Cardiac muscle cell (in vitro differentiated cells and primary cell): ENCODE measurements around the gene TNIP2. TPM values are rescaled to one million over a fixed set of nuclear protein-coding genes. Genes with fewer than 3 reads are reported as not detected.

Source experiments
- DNase-seq, 2 donors: peaks; one replicate each; pipeline versions ENCODE4 v3.0.0 to v3.0.0-alpha.2; 2010 to 2017; ENCODE audit warnings: low read depth in 1 of 2, low spot score in 1 of 2
- H3K27ac ChIP-seq: fragments of 200-600 bp; sonication (generic); 2 replicates; pipeline ENCODE4 v1.5.1; 2016
- H3K27me3 ChIP-seq: fragments of 200-600 bp; sonication (generic); 2 replicates; pipeline ENCODE4 v1.6.0; 2016; ENCODE audit warnings: control low read depth
- H3K36me3 ChIP-seq: fragments of 200-600 bp; sonication (generic); 2 replicates; pipeline ENCODE4 v1.5.1; 2016; ENCODE audit warnings: control low read depth
- H3K4me1 ChIP-seq: fragments of 200-600 bp; sonication (generic); 2 replicates; pipeline ENCODE4 v1.8.1; 2017; ENCODE audit warnings: low read depth, mild to moderate bottlenecking, mixed run types
- H3K4me3 ChIP-seq: fragments of 200-600 bp; sonication (generic); 2 replicates; pipeline ENCODE4 v1.5.1; 2016; ENCODE audit warnings: mild to moderate bottlenecking
- H3K9me3 ChIP-seq: fragments of 200-600 bp; sonication (generic); 2 replicates; pipeline ENCODE4 v1.5.1; 2017; ENCODE audit warnings: low read depth, mild to moderate bottlenecking, control low read depth
- polyA plus RNA-seq: library from polyadenylated mRNA; unstranded; fragments of >200 nt; fragmentation: Nextera tagmentation; extraction: Ambion mirVana; gene quantifications from 2 replicates; pipeline ENCODE4 v1.2.1, GENCODE V29; 2016
- total RNA-seq: library from RNA; depleted of rRNA; stranded (reverse); fragments of >200 nt; gene quantifications from 2 replicates; pipeline ENCODE4 v1.2.3, GENCODE V29; 2016
- TF ChIP-seq, protein P1 (sequence below): IDR thresholded peaks from 2 replicates; pipeline ENCODE4 v1.5.1; 2012; ENCODE audit warnings: low read depth, mild to moderate bottlenecking, low read length

The TNIP2 gene
- total and polyA plus RNA-seq, 2 experiments from 2014 or later = 32.7 to 58.5 TPM

DNA sequence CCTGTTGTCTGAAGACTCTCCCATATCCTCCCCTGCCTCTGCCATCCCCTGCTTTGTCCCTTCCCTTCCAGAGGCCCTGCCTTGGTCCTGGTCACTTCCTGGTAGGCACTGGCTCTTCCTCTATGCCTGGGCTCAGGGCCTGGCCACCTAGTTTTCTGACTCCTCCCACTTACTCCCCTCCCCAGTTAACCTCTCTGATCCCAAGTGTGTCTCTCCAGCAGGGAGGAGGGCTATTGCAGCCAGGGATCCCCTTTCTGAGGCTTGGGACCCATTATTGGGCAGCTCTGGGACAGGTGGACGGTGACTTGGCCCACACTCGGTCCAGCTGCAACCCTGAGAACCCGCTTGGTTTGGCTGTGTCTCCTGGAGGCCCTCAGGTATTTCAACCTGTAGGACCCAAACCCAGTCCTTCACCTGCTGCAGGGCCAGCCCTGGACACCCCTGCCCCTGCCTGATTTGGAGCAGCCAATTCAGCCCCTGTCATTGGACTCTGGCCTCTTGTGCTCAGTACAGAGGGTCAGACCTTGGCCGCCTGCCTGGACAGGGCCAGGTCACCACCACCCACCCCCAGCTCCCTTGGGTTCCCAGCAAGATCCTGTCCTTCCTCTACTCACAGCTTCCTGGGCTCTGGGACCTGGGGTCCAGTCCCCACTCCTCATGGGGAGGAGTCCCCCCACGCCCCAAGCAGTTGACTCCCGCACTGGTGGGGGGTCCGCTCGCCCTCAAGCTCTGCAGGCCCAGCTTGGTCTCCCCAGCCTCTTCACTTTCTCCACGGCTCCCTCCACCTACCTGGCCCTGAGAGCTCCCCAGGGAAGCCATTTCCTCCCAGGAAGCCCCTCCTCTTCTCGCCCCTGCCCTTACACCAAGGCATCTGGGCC is 35.6 kb upstream of the TNIP2 start:
- H3K4me1 ChIP-seq = peaks cover 16% of the 10 kb centered on the region
- TF ChIP-seq, protein P1, sequence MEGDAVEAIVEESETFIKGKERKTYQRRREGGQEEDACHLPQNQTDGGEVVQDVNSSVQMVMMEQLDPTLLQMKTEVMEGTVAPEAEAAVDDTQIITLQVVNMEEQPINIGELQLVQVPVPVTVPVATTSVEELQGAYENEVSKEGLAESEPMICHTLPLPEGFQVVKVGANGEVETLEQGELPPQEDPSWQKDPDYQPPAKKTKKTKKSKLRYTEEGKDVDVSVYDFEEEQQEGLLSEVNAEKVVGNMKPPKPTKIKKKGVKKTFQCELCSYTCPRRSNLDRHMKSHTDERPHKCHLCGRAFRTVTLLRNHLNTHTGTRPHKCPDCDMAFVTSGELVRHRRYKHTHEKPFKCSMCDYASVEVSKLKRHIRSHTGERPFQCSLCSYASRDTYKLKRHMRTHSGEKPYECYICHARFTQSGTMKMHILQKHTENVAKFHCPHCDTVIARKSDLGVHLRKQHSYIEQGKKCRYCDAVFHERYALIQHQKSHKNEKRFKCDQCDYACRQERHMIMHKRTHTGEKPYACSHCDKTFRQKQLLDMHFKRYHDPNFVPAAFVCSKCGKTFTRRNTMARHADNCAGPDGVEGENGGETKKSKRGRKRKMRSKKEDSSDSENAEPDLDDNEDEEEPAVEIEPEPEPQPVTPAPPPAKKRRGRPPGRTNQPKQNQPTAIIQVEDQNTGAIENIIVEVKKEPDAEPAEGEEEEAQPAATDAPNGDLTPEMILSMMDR = no peak
- DNase-seq = no peak
- H3K27me3 ChIP-seq = no peaks in the 10 kb centered on the region
- H3K9me3 ChIP-seq = no peaks in the 10 kb centered on the region
- no peak overlapping the region for H3K27ac ChIP-seq
- no peak overlapping the region for H3K4me3 ChIP-seq
- H3K36me3 ChIP-seq = no peaks in the 10 kb centered on the region

DNA sequence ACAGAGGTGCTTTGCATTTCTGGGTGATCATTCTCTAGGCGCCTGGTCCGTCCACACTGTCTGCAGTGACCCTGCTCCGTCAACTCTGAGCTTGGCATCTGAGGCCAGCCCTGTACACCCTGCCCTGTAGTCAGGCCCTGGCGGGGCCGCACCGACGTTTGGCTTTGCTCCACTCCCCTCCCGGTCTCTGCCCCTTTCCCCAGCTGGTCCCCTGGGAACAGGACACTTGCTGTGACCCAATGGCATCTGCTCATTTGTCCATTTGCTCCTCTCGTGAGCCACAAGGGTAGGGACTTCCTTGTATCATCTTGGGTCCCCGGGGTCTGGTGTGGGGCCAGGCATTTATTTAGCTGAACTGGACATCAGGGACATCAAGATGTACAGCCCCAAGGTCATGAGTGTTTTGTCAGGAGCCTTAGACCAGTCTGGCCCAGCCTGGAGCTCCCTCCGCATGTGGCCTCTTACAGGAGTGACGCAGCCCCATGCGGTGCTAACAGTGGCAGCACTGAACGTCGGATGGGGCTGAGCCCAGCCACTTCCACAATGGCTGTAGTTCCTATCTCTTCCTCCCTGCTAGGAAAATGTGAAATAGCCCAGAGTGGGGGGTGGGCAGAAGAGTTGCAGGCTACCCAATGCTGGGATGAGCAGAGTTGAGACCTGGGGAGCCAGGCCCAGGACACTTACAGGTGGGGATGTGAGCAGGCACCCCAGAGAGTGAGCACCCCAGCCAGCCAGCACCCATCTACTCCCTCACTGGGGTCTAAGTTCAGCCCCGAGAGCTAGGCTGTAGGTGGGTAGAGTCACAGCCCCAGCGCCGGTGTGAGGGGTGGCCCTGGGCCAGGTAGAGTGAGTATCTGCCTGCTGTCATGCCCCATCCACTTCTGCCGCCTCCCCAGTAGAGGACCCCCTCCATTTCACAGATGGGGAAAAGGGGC is 34.7 kb upstream of the TNIP2 start:
- Histone ChIP-seq H3K4me3 (no peak overlapping the region), H3K36me3 (no peaks in the 10 kb centered on the region), H3K4me1 (peaks cover 17% of the 10 kb centered on the region), H3K27me3 (no peaks in the 10 kb centered on the region), H3K9me3 (no peaks in the 10 kb centered on the region), H3K27ac (no peak overlapping the region)
- DNase-seq = no peak
- TF ChIP-seq, protein P1 = no peak

DNA sequence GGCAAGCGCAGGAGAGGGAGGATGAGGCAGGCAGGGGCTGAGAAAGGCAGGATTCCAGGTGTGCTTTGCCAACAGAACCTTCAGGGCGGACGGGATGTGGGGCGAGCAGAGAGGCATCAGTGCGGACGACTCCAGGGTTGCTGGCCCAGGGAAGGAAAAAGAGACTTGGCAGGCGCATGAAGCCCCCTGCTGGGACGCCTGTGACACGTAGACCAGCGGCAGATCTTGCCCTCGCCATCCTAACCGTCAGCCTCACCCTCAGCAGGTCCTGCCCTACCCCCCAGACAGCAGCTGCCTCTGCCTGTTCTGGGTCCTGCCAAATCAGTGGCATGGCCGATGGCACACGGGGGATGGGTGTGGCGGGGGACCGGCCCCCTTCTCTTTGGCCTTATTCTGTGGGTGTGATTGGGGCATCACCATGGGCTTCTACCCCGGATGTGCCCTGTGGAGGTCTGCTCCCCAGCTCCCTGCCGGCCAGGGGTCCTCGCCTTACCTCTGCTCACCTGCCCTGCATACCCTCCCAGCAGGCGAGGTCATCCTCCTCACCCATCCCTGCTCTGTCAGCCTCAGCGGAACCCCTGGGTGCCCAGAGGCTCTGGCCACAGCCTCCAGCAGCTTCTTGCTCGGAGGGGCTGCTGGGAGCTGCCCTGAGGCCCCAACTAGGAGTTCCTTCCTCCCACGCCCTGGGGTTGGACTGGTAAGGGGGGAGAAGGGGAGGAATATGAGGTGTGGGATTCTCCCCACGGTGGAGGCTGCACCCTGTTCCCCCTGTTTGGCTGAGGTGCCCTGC is 33.9 kb upstream of the TNIP2 start:
- no peak overlapping the region for H3K4me3 ChIP-seq
- H3K36me3 ChIP-seq = no peaks in the 10 kb centered on the region
- H3K27me3 ChIP-seq = no peaks in the 10 kb centered on the region
- TF ChIP-seq, protein P1 = no peak
- peaks cover 17% of the 10 kb centered on the region for H3K4me1 ChIP-seq
- no peaks in the 10 kb centered on the region for H3K9me3 ChIP-seq
- no peak for DNase-seq
- H3K27ac ChIP-seq = no peak overlapping the region

DNA sequence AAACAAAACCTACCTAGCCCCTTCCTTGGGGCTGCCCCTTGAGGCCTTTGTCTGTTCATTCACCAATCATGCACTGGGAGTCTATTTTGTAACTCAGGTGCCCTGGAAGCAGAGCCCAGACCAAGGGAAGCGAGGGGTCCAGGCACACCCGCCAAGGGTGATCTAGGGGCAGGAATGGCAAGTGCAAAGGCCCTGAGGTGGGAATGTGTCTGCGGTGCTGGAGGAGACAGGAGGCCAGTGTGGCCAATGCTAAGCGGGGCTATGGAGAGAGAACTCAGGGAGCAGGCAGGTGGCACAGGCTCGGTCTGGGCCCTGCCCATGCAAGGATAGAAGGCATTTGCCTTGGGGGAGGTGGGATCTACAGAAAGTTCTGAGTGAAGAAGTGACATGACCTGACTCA is 33.2 kb upstream of the TNIP2 start:
- Histone ChIP-seq H3K27ac (no peak overlapping the region), H3K4me3 (no peak overlapping the region), H3K27me3 (no peaks in the 10 kb centered on the region), H3K9me3 (no peaks in the 10 kb centered on the region), H3K4me1 (peaks cover 15% of the 10 kb centered on the region), H3K36me3 (no peaks in the 10 kb centered on the region)
- TF ChIP-seq, protein P1 = no peak
- DNase-seq = no peak

DNA sequence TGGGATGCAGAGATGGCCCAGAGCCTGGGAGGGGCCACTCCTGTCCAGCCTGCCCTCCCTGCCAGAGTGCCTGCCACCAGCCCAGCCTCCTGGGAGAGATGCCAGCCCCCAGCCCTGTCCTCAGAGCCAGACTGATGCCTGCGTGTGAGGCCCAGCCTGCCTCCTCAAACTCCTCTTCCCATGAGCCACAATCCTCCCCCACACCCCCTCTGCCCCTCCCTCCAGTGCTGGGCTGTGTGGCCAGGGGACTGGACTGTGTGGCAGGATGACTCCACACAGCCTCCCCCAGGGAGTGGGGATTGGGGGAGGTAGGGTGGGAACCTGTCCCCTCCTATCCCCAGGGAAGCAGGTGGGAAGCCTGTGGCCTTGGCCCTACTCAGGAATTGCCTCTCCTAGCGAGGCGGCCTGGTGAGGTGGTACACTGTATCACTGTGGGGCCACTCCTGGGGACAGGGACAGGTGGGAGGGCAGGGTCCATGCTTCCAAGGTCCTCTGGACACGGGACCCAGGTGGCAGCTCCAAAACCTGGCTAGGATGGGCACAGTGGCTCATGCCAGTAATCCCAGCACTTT is 32.5 kb upstream of the TNIP2 start:
- TF ChIP-seq, protein P1 = no peak
- no peak overlapping the region for H3K27ac ChIP-seq
- no peaks in the 10 kb centered on the region for H3K9me3 ChIP-seq
- no peaks in the 10 kb centered on the region for H3K27me3 ChIP-seq
- DNase-seq = peak in 1 of 2 donors; percentile 30
- H3K36me3 ChIP-seq = no peaks in the 10 kb centered on the region
- no peak overlapping the region for H3K4me3 ChIP-seq
- H3K4me1 ChIP-seq = peaks cover 12% of the 10 kb centered on the region
